HG02938 (cell line): ENCODE results near the gene STING1.
A peak's percentile ranks its signal among the peaks of the same experiment; 100 is the strongest.
"Not testable (repeated sequence)": the region's sequence is repeated elsewhere in the genome, so short reads cannot be mapped to it uniquely, and the experiment has no call there.

Experiments
- ATAC-seq: cut with Tn5 transposase; IDR thresholded peaks from one replicate; pipeline ENCODE4 v1.9.1; 2021; ENCODE audit warnings: mild to moderate bottlenecking, moderate library complexity; ENCODE audit not compliant: unreplicated experiment

STING1 gene

DNA sequence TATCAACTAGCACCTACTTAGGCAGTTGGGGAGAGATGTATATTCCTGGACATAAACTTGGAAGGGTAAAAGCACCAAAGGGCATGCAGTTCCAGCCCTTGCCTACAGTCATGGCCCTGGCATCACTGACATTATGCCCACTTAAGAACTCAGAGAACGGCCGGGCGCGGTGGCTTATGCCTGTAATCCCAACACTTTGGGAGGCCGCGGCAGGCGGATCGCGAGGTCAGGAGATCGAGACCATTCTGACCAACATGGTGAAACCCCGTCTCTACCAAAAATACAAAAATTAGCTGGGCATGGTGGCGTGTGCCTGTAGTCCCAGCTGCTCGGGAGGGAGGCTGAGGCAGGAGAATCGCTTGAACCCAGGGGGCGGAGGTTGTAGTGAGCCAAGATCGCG is 42.1 kb downstream of the STING1 start:
- not testable (repeated sequence) for ATAC-seq

- ATAC-seq, result peak; percentile 79
These were observed 43.3 kb downstream of the STING1 start, which contains the start of gene DNAJC18 for GRCh38 chr5:139439013-139439903. TSS of gene DNAJC18 (minus strand) at chr5:139439525. CDS start at chr5:139439445, 80 bp downstream.

DNA sequence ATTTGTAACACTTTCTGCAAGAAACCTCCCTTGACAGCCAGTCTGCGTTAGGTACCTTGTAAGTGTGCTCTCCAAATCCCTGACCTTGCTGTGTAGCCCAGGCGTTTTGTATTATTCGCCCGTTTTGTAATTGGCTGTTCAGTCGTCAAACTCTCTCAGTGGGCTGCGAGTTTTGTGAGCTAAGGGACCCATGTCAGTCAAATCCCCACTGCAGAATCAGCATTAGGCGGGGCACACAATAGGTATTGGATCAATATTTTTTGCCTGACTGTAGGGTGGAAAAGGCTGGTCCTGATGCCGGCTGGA is 43.9 kb downstream of the STING1 start:
- no peak for ATAC-seq

GRCh38 chr5:139435676-139436075 is 46.9 kb downstream of the STING1 start:
- no peak for ATAC-seq

- no peak for ATAC-seq
These were observed 50.9 kb downstream of the STING1 start for GRCh38 chr5:139431706-139432105.

GRCh38 chr5:139430015-139430414 is 52.5 kb downstream of the STING1 start:
- ATAC-seq, result no peak

DNA sequence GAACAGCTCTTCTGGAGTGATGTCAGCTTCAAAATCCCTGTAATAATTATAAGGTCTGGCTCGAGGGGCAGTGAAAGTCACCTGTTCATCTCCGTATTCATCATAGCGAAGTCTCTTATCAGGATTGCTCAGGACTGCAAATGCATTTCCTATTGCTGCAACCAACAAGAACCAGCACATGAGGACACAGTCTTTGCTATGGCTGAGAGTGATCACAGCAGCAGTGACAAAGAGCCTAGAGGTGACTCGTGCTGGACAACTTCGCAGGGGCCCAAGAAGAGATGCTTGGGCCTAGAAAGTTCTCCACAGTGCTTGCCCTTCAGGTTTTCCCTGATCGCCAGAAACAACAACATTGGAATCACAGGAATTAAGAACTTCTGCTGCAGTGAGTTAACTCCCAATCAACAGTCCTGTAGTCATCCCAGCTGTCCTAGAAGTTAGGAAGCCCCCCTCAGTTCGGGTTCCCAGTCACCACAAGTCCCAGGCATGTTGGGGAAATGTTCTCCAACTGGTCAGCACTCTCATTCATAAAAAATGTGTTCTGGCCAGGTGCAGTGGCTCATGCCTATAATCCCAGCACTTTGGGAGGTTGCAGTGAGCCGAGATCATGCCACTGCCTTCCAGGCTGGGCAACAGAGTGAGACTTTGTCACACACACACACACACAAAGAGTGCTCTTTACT is 56.2 kb downstream of the STING1 start:
- no peak for ATAC-seq
